Prostate gland (tissue), 2 donors: ENCODE results near the gene FBXO34. TPM values are rescaled to one million over a fixed set of nuclear protein-coding genes. Genes with fewer than 3 reads are reported as not detected.

Experiments
- DNase-seq: peaks from one replicate; pipeline ENCODE4 v3.0.0-alpha.2; 2019; ENCODE audit warnings: low spot score
- H3K27ac ChIP-seq, 2 donors: fragments of 200-600 bp; sonication (generic); 2 replicates each; pipeline ENCODE4 v1.5.1; 2017 to 2019
- H3K27me3 ChIP-seq: fragments of 200-600 bp; sonication (generic); replicated peaks from 2 replicates; pipeline ENCODE4 v1.5.1; 2019; ENCODE audit not compliant: insufficient read depth
- H3K36me3 ChIP-seq, 2 donors: fragments of 200-600 bp; sonication (generic); 1 replicate in 1 of 2; 2 replicates in 1 of 2; pipeline versions ENCODE4 v1.5.1 to v1.8.1; 2017 to 2019
- H3K4me1 ChIP-seq: fragments of 200-600 bp; sonication (generic); replicated peaks from 2 replicates; pipeline ENCODE4 v1.5.1; 2019
- H3K4me3 ChIP-seq, 2 donors: fragments of 200-600 bp; sonication (generic); 2 replicates each; pipeline ENCODE4 v1.5.1; 2017 to 2019
- H3K9me3 ChIP-seq: fragments of 200-600 bp; sonication (generic); 2 replicates; pipeline ENCODE4 v1.5.1; 2017
- POLR2A ChIP-seq: fragments of 450-650 bp; IDR thresholded peaks from one replicate; pipeline ENCODE4 v1.6.1; 2016; ENCODE audit warnings: antibody characterized with exemption, mild to moderate bottlenecking
- POLR2AphosphoS5 ChIP-seq: sonication (generic); formaldehyde crosslinking; IDR thresholded peaks from one replicate; pipeline ENCODE4 v1.6.1; 2017; ENCODE audit warnings: antibody characterized with exemption
- WGBS: methylation state at CpG from one replicate; pipeline ENCODE4 v1.1.5; 2018; 5-methylcytosine and 5-hydroxymethylcytosine counted together
- intact Hi-C: fragments of 100-400 bp; cut with DNase I; formaldehyde crosslinking; loops from one replicate; pipeline ENCODE4 v1.14.2; 2022
- total RNA-seq, 2 donors: library from RNA; depleted of rRNA; stranded (reverse); fragments of >200 nt; gene quantifications; one replicate each; pipeline ENCODE4 v1.1.0, GENCODE V29; 2016
- TF ChIP-seq, protein P1 (sequence below), 4 experiments: fragments of 200-600 bp in 2 of 4; fragments of 450-650 bp in 2 of 4; sonication (generic) in 2 of 4; IDR thresholded peaks; 1 replicate in 3 of 4; 2 replicates in 1 of 4; pipeline ENCODE4 v1.5.1; 2016 to 2019; ENCODE audit warnings: antibody characterized with exemption in 4 of 4, mild to moderate bottlenecking in 2 of 4, moderate library complexity in 2 of 4

FBXO34 gene
- total RNA-seq, 2 donors from 2014 or later = 37.8 to 73.3 TPM

DNA sequence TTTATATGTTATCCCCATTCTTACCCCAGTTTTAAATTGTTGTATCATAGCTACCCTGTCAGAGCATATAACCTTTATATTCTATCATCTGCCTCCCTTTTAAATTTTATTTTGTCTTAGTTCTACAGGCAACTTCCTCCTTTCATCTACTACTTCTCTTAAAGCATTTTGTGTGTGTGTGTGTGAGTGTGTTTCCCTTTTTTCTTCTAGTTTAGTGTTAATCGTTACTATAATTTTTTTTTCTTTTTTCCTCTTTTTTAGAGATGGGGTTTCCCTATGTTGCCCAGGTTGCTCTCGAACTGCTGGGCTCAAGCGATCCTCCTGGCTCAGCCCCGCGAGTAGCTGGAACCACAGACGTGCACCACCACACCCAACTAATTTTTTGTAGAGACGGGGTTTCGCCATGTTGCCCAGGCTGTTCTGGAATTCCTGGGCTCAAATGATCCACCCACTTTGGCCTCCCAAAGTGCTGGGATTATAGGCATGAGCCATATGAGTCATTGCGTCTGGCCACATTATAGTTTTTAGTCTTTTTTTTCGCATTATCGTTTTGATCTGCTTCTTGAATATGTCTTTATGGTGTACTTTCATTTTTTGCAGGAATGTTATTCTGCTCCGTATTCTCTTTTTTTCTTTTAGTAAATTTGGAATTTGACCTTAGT is 33.1 kb upstream of the FBXO34 start:
- no peak for DNase-seq
- TF ChIP-seq, protein P1, sequence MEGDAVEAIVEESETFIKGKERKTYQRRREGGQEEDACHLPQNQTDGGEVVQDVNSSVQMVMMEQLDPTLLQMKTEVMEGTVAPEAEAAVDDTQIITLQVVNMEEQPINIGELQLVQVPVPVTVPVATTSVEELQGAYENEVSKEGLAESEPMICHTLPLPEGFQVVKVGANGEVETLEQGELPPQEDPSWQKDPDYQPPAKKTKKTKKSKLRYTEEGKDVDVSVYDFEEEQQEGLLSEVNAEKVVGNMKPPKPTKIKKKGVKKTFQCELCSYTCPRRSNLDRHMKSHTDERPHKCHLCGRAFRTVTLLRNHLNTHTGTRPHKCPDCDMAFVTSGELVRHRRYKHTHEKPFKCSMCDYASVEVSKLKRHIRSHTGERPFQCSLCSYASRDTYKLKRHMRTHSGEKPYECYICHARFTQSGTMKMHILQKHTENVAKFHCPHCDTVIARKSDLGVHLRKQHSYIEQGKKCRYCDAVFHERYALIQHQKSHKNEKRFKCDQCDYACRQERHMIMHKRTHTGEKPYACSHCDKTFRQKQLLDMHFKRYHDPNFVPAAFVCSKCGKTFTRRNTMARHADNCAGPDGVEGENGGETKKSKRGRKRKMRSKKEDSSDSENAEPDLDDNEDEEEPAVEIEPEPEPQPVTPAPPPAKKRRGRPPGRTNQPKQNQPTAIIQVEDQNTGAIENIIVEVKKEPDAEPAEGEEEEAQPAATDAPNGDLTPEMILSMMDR (IDR thresholded peaks at IDR 0.05) = no peak
- TF ChIP-seq POLR2A = no peak
- TF ChIP-seq POLR2AphosphoS5 = no peak
- Histone ChIP-seq H3K36me3 (no peaks in the 10 kb centered on the region), H3K27ac (no peak overlapping the region), H3K4me1 (no peaks in the 10 kb centered on the region), H3K9me3 (no peaks in the 10 kb centered on the region), H3K27me3 (peaks cover 2% of the 10 kb centered on the region), H3K4me3 (no peak overlapping the region)
- intact Hi-C loops = no loop called here
- WGBS = 87% methylated on average over 12 of the region's 12 CpGs

DNA sequence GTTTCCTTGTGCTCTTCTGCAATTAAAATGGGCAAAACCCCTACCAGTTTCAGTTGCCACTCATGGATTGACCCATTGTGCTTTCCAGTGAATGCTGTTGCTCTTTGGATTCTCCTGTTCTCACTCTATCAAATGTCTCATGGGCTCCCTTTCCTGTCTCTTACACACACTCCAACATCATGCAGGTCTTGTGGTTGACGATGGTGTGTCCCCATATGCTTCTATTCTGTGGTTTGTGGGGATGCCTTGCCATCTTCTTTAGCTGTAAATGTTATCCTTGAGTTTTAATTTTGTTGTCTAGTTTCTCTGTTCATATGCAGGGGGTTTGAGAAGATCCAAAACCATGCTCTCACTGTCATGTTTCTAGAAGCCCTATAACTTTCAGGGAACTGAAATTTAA is 31.9 kb upstream of the FBXO34 start:
- intact Hi-C loops = no loop called here
- Histone ChIP-seq H3K27ac (no peak overlapping the region), H3K27me3 (no peaks in the 10 kb centered on the region), H3K9me3 (no peaks in the 10 kb centered on the region), H3K36me3 (no peaks in the 10 kb centered on the region), H3K4me1 (no peaks in the 10 kb centered on the region), H3K4me3 (no peak overlapping the region)
- WGBS = 94% methylated on average over 1 of the region's 1 CpG
- DNase-seq = no peak
- TF ChIP-seq, protein P1 (IDR thresholded peaks at IDR 0.05) = no peak
- TF ChIP-seq POLR2AphosphoS5 = no peak
- TF ChIP-seq POLR2A = no peak

DNA sequence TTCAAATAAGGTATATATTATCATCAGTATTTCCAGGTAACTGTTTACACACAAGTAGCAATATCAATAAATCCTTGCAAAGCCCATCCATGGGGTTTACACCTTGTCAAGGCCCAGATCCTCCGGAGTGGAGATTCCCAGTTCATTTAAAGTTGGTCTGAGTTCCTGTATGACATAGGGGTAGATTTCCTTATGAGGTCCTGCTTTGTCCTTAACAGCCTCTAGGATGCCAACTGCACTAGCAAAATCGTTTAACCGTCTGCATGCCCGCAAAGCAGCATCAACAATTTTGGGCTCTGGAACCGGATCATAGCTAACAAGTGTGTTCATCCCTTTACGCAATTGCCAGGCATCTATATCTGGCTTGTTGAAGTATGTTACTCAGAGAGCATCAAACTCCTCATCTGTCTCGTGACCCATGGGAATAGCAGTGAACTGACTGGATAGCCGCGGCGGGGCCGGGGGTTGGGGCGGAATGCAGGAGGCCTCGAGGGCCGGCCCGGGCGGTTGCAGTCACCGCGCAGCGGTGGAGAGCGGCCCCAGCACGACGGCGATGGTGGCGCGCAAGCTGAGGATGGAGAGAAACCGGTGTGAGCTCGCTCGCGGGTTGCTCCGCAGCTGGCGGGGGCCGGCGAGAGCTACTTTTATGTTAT is 30.6 kb upstream of the FBXO34 start:
- intact Hi-C loops = no loop called here
- Histone ChIP-seq H3K4me3 (no peak overlapping the region), H3K27ac (no peak overlapping the region), H3K9me3 (no peaks in the 10 kb centered on the region), H3K36me3 (no peaks in the 10 kb centered on the region), H3K4me1 (no peaks in the 10 kb centered on the region), H3K27me3 (no peaks in the 10 kb centered on the region)
- DNase-seq = no peak
- 42% methylated on average over 33 of the region's 33 CpGs for WGBS
- TF ChIP-seq, protein P1 (IDR thresholded peaks at IDR 0.05) = no peak
- TF ChIP-seq POLR2A (no peak), POLR2AphosphoS5 (no peak)

DNA sequence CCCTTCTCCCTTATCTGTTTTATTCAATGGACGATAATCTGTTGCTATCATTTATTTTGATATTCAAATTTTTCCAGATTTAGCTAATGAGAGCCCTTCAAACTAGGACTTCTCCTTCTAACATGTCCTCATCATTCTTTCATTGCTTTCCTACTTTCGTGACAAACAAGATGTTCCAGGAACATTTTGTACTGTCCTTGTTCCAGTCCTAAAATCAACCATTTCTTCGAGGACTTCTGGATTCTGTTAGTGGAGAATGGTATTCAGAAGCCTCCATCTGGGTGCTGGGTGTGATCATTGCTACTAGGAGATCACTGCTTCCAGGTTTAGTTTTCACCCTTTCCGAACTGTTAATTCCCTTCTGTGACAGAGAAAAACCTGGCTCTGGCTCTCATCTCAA is 29.5 kb upstream of the FBXO34 start:
- Histone ChIP-seq H3K27me3 (no peaks in the 10 kb centered on the region), H3K36me3 (no peaks in the 10 kb centered on the region), H3K4me3 (no peak overlapping the region), H3K9me3 (no peaks in the 10 kb centered on the region), H3K4me1 (no peaks in the 10 kb centered on the region), H3K27ac (no peak overlapping the region)
- 44% methylated on average over 4 of the region's 4 CpGs for WGBS
- intact Hi-C loops = no loop called here
- TF ChIP-seq, protein P1 (IDR thresholded peaks at IDR 0.05) = no peak
- no peak for TF ChIP-seq POLR2A
- TF ChIP-seq POLR2AphosphoS5 = peak; percentile 51
- DNase-seq = no peak

DNA sequence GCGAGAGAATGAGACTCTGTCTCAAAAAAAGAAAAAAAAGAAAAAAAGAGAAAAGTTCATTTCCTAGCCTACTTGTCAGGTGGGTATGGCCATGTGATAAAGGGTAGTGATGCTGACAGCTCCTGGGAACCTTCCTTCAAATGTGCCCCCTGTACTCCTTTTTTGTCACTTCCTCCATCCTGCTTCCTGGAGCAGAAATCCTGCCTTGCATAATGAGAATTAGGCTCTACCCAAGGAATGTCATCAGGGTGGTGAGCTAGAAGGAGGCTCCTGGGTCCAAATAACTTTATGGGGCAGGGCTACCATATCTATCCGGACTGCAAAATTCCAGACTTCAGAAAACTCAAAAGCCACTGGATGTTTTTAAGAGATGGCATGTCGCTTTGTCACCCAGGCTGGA is 27.8 kb upstream of the FBXO34 start:
- DNase-seq = no peak
- intact Hi-C loops = no loop called here
- Histone ChIP-seq H3K36me3 (no peaks in the 10 kb centered on the region), H3K4me3 (no peak overlapping the region), H3K27me3 (no peaks in the 10 kb centered on the region), H3K9me3 (no peaks in the 10 kb centered on the region), H3K4me1 (no peaks in the 10 kb centered on the region), H3K27ac (no peak overlapping the region)
- TF ChIP-seq, protein P1 (IDR thresholded peaks at IDR 0.05) = no peak
- WGBS = 91% methylated on average over 3 of the region's 3 CpGs
